PFSK-1 (cell line): ENCODE results near the gene NDUFS7.

Experiments
- POLR2AphosphoS5 ChIP-seq: IDR thresholded peaks from 2 replicates; pipeline ENCODE4 v1.6.1; 2012; ENCODE audit warnings: low read depth, mild to moderate bottlenecking, control low read depth, low read length, moderate library complexity
- SIN3A ChIP-seq: IDR thresholded peaks from 2 replicates; pipeline ENCODE4 v1.6.1; 2012; ENCODE audit warnings: mild to moderate bottlenecking, low read length, moderate library complexity, borderline replicate concordance; ENCODE audit not compliant: insufficient read depth
- TAF1 ChIP-seq: IDR thresholded peaks from 2 replicates; pipeline ENCODE4 v1.6.1; 2012; ENCODE audit warnings: low read length, control low read depth, borderline replicate concordance; ENCODE audit not compliant: insufficient read depth
- TF ChIP-seq, protein P1 (sequence below), 2 experiments: IDR thresholded peaks; 2 replicates each; pipeline versions ENCODE4 v1.6.1 to v1.8.0; 2011 to 2012; ENCODE audit warnings: low read depth in 2 of 2, low read length in 2 of 2, control low read depth in 1 of 2, inconsistent platforms in 1 of 2, mild to moderate bottlenecking in 1 of 2, moderate library complexity in 1 of 2; ENCODE audit not compliant: insufficient read depth in 1 of 2

DNA sequence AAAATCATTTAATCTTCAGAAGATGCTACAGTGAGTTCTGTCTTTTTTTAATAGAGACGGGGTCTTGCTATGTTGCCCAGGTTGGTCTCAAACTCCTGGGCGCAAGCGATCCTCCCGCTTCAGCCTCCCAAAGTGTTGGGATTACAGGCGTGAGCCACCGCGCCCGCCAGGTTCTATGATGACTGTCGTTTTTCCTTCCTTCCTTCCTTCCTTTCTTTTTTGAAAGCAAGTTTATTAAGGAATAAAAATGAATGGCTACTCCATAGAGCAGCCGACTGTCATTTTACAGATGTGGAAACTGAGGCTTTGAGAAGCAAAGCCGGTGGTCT is 18.1 kb downstream of the NDUFS7 start:
- TF ChIP-seq POLR2AphosphoS5 (no peak), TAF1 (no peak), SIN3A (no peak)
- TF ChIP-seq, protein P1, sequence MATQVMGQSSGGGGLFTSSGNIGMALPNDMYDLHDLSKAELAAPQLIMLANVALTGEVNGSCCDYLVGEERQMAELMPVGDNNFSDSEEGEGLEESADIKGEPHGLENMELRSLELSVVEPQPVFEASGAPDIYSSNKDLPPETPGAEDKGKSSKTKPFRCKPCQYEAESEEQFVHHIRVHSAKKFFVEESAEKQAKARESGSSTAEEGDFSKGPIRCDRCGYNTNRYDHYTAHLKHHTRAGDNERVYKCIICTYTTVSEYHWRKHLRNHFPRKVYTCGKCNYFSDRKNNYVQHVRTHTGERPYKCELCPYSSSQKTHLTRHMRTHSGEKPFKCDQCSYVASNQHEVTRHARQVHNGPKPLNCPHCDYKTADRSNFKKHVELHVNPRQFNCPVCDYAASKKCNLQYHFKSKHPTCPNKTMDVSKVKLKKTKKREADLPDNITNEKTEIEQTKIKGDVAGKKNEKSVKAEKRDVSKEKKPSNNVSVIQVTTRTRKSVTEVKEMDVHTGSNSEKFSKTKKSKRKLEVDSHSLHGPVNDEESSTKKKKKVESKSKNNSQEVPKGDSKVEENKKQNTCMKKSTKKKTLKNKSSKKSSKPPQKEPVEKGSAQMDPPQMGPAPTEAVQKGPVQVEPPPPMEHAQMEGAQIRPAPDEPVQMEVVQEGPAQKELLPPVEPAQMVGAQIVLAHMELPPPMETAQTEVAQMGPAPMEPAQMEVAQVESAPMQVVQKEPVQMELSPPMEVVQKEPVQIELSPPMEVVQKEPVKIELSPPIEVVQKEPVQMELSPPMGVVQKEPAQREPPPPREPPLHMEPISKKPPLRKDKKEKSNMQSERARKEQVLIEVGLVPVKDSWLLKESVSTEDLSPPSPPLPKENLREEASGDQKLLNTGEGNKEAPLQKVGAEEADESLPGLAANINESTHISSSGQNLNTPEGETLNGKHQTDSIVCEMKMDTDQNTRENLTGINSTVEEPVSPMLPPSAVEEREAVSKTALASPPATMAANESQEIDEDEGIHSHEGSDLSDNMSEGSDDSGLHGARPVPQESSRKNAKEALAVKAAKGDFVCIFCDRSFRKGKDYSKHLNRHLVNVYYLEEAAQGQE (IDR thresholded peaks at IDR 0.05; ENCODE audit: insufficient read depth in 1 of 2, low read depth in 2 of 2, low read length in 2 of 2) = no peak
